Femur (tissue), 1 donor: ENCODE measurements around the gene NOS1AP.
A peak's percentile ranks its signal among the peaks of the same experiment; 100 is the strongest.
"Not testable (repeated sequence)": the region's sequence is repeated elsewhere in the genome, so short reads cannot be mapped to it uniquely, and the experiment has no call there.

Experiments used
- DNase-seq: peaks from one replicate; pipeline ENCODE4 v3.0.0-alpha.2; 2017

The NOS1AP gene

GRCh38 chr1:162069334-162070093 is at the start of gene NOS1AP:
Gene NOS1AP (plus strand): TSS chr1:162069691. CDS start chr1:162070178, 487 bp downstream.
- peak; percentile 78 for DNase-seq

GRCh38 chr1:162020150-162020549 is 49.3 kb upstream of the NOS1AP start:
- DNase-seq: peak; percentile 38

GRCh38 chr1:162021124-162021523 is 48.4 kb upstream of the NOS1AP start:
- no peak for DNase-seq

- DNase-seq: peak; percentile 32
These were observed 46.9 kb upstream of the NOS1AP start for GRCh38 chr1:162022626-162023025.

GRCh38 chr1:162023181-162023546 is 46.3 kb upstream of the NOS1AP start:
- no peak for DNase-seq

GRCh38 chr1:162023547-162024501 is 45.7 kb upstream of the NOS1AP start, which contains the start of gene OLFML2B:
Gene OLFML2B (minus strand): TSS chr1:162023869. CDS start chr1:162023430, 439 bp downstream.
- peak; percentile 86 for DNase-seq

- no peak for DNase-seq
These were observed 44.0 kb upstream of the NOS1AP start for GRCh38 chr1:162025541-162025940.

- no peak for DNase-seq
These were observed 42.6 kb upstream of the NOS1AP start for GRCh38 chr1:162026881-162027280.

- DNase-seq: no peak
These were observed 40.8 kb upstream of the NOS1AP start for GRCh38 chr1:162028726-162029125.

- peak; percentile 71 for DNase-seq
These were observed 40.3 kb upstream of the NOS1AP start for GRCh38 chr1:162029157-162029556.

GRCh38 chr1:162030759-162031280 is 38.7 kb upstream of the NOS1AP start:
- DNase-seq: no peak

- DNase-seq: peak; percentile 77
These were observed 36.1 kb upstream of the NOS1AP start for GRCh38 chr1:162033428-162033827.

GRCh38 chr1:162035241-162035640 is 34.2 kb upstream of the NOS1AP start:
- no peak for DNase-seq

- no peak for DNase-seq
These were observed 33.3 kb upstream of the NOS1AP start for GRCh38 chr1:162036163-162036562.

- no peak for DNase-seq
These were observed 30.9 kb upstream of the NOS1AP start for GRCh38 chr1:162038624-162039023.

- no peak for DNase-seq
These were observed 29.5 kb upstream of the NOS1AP start for GRCh38 chr1:162040001-162040400.

- no peak for DNase-seq
These were observed 28.8 kb upstream of the NOS1AP start for GRCh38 chr1:162040657-162041056.

GRCh38 chr1:162042361-162042760 is 27.1 kb upstream of the NOS1AP start:
- DNase-seq: no peak

GRCh38 chr1:162046921-162047320 is 22.6 kb upstream of the NOS1AP start:
- DNase-seq: no peak

- not testable (repeated sequence) for DNase-seq
These were observed 15.5 kb upstream of the NOS1AP start for GRCh38 chr1:162053949-162054348.

GRCh38 chr1:162055062-162055461 is 14.4 kb upstream of the NOS1AP start:
- no peak for DNase-seq

- DNase-seq: peak; percentile 77
These were observed 13.4 kb upstream of the NOS1AP start for GRCh38 chr1:162056043-162056442.

GRCh38 chr1:162056579-162056978 is 12.9 kb upstream of the NOS1AP start:
- DNase-seq: no peak
